GM19395 (cell line): ENCODE results near the gene ZNF775.

Experiments
- ATAC-seq: cut with Tn5 transposase; IDR thresholded peaks from one replicate; pipeline ENCODE4 v1.9.1; 2021; ENCODE audit warnings: mild to moderate bottlenecking, moderate library complexity; ENCODE audit not compliant: unreplicated experiment

ZNF775 gene

DNA sequence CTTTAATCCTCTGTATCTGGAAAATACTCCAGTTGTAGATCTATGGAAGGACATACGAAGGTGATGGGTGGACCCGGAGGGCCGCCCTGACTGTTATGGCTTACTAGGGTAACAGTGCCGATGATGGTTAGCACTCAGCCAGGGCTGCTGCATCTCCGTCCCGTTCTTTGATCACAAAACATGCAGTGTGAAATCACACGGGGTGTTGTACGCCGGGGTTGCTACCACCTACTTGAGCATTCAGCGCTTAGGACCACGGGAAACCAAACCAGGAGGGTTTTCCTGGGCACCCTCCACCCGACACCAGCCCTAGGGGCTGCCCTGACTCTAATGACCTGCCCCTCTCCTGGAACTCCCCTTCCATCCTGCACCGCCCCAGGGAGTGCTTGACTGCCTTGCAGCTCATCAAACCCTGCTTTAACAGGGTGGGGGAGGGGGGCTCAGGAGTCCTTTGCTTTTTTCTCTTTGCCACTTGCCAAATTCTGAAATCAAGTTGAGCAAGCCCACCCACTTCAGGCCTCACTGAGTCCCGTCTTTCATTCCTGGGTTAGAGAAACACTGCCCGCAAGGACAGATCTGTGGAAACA lies 20.4 kb downstream of the ZNF775 start:
- ATAC-seq = no peak

DNA sequence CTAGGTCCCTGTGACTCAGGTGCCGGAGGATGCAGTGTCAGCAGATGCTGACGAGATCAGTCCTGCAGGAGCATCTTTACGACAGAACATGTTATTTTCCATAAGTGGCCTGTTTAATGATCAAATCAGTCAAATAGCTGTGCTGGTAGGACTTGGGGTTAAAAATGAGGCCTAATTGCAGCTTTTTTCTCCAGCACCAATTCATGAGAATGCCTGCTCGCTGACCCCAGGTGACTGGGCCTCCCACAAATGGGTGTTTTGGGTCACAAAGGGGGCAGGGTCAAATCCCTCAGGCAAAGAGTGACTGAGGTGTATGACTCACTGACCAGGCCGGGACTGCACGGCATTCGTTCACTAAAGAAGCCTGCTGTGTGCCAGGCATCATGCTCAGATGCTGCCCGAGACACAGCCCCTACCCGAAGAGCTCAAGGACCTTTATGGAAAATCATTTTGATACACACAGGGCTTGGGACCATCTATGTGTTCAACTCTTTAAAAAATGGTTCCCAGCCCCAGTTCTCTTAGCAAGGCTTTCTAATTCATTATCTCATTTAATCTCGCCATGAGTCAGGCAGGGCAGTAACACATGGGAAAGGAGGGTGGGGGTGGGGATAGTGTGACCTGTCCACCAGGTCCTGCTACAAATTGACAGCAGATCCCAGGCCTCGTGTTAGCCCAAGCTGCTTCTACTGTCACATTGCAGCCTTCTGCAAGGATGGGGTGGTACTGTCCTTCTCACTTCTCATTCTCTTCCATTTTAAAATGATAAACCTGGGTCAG lies 21.1 kb downstream of the ZNF775 start:
- no peak for ATAC-seq

DNA sequence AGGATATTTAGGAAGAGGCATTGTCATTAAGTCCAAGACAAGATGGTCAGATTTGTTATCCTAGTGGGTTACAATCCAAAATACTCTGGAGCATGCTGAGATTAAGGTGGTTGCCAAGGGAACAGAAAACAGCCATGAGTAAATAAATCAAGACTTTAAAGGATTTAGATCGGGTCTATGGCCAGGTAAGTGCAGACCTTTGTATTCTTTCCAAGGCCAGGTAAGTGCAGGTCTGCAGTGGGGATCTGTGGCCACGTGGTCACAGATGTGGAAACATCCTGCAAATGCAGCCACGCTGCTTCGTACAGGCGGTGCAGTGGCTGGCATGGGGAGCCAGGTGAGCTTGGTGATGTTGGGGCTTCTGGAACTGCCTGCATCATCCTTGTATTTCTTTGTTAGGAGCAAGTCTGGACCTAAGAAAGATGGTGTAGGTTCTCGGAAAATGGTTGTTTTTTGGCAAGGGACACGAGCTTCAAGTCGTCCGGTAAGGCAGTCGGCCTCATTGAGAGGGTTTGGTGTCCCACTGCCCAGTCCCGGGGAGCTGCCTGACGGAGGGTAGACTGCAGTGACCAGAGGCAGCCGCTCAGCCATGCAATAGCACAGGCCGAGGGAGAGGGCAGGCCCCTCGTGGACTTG lies 21.8 kb downstream of the ZNF775 start:
- no peak for ATAC-seq

DNA sequence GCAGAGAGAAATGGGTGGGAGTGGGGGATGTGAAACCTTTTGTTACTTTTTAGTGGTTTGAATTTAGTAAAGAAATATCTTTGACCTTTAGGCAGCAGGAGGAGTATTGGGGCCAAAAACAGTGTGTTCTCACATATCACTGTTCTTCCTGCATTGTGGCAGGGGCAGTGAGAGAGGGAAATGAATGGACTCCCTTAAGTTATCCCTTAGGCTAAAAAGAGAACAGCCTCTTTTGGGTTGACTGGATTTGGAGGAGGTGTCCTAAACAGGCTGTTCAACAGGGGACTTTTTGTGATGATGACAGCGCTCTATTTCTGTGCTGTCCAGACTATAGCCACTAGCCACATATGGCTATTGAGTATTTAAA lies 22.3 kb downstream of the ZNF775 start:
- ATAC-seq = no peak

DNA sequence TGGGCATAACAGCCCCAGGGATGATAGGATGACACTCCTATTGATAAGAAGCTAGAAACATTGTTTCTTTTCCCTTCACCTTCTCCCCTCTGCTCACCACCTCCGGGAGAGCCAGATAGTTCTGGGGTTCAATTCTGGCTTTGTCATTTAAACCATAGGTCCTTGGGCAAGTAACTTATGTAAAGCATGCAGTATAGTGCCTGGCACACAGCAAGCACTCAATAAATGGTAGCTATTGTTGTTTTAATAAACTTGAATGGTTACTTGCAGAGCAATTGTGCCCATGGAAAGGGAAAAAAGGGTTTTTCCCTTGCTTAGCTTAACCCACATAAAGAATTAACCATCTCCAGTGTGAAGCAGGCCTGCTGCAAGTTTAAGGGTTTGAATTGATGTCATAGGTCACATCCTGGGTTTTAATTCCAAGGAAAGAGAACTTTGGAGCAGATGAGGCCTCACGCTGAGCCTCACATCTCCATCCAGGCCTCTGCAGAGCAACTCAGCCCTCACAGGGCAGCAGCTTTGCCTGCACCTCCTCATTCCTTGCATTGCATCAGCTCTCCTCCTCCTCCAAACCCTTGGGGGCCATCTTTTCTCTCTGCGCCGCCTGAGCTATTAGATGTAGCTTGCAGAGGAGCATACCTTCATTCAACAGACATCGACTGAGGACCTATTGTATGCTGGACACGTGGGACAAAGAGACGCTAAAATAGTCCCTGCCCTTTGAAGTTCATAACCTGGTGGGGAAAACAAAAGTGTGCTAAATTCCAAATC lies 22.9 kb downstream of the ZNF775 start:
- ATAC-seq = no peak

DNA sequence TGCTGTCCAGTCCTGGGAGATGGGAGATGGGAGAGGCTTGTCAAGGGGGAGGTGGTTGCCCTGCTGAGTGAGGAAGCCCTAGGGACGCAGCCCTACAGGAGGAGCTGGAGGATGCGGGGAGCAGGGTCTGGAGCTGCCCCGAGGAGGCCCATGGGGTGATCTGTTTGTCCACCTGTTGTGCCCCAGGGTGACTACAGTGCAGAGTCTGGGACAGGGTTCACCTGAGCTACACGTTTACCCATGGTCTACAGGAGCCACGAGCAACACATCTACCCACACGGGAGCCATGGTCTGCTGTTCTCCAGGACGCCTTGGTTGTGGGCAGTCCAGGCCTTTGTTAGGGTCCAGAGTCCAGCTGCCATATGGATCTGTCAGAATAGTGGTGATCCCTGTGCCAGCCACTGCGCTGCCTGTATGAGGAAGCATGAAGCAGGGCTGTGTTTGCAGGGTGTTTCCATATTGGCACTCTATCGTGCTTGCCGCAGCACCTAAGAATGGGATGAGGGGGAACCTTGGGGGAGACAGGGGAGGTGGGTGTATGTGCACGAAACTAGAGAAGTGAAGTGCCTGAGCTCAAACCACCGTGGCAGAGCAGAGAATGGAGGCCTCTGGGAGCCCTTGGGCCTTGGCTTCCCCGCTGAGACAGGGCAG lies 23.7 kb downstream of the ZNF775 start:
- ATAC-seq = no peak

DNA sequence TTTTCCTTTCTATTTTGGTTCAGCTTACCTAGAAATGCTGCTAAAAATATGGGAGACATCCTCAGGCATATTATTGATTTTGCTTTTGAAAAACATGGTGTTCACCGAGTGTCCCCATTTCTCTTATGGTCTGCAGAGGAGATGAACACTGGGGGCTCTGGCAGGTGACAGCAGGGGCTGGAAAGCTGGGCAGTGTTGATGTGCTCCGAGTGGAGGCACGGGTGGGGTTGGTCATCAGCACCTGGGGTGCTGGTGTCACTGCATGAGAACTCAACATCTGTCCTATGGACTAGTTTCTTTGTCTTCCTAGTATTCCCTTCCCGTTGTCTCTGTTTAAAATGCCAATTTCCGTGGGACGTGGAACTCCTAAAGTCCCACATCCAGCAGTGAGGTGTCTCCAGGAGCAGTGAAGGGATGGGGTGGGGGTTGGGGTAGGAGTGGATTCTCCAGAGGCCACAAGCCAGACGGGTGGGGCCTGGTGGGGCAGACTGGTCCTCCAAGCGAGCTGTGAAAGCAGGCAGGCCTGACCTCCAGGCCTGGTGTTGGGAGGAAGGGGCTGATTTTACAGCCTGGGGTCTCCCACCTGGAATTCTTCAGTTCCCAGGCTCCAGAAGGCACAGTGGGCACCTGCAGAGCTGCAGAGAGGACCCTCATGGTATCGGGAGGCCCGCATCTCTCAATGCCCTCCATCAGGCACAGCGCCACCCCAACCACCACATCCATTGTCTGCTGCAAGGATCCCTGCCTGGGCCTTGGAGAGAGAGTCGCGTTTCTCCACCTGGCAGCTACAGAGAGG lies 24.4 kb downstream of the ZNF775 start:
- no peak for ATAC-seq

DNA sequence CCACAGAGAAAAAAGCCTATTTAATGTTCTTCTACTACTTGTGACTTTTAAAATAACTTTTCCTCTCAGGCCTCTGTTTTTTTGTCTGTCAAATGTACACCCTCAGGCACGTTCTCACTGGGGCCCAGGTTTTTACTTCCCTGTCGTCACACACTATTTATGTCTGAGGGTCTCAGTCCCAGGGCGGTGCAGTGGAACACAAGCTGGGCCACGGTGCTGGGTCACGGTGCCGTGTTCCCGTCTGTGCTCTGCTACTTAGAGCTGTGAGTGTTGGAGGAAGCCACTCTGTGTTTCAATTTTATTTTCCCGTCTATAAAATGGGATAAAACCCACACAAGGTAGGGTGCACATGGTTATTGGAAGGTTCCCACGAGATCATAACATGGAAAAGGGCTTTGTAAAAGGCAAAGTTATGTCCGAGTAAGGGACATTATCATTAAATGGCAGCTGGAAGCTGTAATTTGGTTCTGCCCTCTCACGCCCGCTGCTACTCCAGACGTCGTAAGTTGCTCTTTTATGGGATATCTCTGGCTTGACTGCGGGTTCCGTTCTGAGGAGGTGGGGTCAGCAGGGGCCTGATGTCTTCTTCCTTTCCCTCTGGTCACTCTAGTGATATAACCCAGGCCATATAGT lies 25.2 kb downstream of the ZNF775 start:
- no peak for ATAC-seq

DNA sequence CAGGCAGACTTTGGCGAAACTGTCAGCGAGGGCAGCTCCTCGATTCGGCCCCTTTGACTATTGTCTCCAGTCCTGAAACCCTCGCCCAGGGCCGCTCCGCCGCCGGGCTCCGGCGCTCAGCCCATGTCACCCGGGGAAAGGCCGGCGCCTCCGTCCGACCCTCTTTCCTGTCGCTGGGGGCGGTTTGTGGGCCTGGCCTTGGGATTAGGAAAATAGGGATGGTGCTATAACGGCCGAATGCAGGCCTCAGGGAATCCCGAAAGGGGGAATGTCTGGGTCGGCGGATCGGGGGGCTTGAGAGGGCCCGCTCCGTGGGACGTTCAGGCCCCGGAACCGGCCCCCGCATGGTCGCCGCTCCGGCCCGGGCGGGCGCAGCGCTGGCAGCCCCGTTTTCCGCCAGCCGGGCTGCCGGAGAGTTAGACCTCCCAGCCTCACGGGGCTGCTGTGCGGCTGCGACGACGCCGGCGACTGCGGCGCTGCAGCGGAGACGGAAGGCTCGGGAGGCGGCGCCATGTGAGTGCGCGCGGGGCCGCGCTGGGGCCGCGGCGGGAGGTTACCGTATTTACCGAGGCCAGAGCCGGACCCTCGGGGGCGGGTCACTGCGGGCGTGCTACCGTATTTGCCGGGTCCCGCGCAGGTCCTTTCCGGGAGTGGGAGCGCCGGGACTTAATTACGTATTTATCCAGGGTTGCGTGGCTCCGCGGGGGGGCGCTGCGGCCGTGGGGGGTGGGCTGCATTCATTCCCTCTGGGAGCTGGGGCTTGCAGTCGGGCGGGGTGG lies 25.9 kb downstream of the ZNF775 start:
- peak; percentile 43 for ATAC-seq

DNA sequence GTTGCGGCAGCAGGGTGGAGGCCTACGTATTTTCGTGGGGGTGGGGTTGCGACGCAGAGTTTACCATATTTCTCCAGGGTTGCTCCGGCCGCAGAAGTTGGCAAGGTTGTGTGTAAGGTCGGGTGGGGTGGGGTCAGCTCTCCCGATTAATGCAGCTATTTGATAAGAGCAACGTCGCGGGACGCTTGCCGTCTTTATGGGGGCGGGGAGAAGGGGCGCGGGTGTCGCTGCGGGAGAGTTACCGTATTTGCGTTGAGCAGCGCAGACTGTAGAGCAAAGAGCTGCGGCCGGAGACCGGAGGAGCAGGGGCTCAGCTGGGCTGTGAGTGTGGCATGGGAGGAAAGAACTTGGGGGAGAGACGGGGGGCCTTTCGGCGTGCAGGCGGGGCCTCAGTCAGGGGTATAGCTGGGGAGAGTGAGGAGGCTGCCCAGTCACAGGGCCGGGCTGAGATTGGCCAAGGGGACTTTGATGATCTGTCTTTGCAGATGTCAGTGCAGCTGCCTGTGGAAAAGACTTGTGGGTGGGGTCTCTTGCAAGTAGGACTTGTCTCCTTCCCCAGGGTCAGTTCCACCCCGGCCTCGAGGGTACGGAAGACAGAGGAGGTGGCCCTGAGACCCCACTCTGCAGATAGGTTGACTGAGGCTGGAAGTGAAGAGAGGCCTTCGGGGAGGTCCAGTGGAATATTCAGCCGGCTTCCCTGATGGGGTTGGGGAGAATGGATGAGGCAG lies 26.6 kb downstream of the ZNF775 start:
- no peak for ATAC-seq

DNA sequence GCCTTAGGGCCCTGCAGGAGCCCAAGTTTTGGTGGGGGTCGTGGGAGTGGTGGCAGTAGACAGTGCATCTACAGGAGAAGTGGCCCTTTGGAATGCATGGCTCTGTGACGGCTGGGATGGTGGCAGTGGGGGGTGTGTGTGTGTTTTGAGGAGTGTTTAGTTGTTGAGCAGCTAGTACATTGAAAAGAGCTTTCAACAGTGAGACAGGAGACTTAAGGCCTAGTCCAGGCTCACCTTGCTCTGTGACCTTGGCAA lies 27.1 kb downstream of the ZNF775 start:
- no peak for ATAC-seq

DNA sequence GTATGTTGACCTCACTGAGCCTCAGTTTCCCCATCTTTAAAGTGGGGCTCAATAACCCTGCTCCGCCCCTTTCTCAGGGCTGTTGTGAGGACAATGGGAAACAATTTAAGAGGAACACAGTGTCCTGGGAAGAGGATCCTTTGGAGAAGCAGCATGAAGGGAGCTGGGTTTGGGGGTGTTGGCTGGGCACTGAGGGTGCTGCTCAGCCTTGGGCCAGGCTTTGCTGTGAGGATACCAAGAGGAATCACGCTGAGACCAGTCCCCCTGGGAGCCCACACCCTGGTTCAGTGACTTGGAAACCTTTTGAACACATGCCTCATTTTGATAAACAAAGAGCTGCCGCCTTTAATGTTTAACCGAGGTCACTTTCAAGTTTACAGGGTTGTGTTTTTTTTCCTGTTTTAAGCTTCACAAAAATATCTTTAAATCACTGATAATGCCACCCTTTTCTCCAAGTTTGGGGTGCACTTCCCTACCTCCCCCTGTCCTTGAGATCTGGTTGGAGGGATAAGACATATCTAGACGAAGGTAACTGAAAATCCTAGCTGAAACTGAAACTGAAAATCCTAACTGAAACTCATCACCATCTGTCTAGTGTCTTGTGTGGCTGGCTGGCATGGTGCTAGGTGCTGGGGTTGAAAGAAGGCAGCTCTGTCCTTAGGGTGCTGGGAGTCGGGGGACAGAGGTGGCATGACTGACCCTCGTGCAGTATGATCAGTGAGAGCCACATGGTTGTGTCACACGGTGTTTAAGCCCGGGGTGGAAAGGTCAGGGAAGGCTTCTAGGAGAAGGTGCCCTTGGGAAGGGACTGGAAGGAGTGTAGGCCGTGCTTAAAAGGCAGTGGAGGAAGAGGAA lies 27.7 kb downstream of the ZNF775 start:
- ATAC-seq = peak; percentile 60

DNA sequence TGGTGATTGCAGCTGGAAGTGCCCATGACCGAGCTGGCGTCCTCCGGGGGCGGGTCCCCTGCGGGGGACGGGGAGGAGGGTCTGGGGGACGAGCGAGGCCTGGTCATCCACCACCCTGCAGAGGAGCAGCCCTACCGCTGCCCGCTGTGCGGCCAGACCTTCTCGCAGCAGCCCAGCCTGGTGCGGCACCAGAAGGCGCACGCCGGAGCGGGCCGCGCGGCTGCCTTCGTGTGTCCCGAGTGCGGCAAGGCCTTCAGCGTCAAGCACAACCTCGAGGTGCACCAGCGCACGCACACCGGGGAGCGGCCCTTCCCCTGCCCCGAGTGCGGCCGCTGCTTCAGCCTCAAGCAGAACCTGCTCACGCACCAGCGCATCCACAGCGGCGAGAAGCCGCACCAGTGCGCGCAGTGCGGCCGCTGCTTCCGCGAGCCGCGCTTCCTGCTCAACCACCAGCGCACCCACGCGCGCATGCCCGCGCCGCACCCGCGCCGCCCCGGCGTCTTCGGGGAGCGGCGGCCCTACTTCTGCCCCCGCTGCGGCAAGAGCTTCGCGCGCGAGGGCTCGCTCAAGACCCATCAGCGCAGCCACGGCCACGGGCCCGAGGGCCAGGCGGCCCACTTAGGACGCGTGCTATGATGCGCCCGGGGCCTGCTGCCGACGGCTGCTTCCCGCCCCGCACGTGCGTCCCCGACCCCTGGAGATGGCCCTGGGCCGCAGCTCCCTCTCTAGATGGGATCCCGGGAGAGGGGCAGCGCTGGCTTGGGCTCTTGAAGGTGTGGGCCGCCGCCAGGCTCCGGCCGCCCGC lies 28.7 kb downstream of the ZNF775 start:
- no peak for ATAC-seq

DNA sequence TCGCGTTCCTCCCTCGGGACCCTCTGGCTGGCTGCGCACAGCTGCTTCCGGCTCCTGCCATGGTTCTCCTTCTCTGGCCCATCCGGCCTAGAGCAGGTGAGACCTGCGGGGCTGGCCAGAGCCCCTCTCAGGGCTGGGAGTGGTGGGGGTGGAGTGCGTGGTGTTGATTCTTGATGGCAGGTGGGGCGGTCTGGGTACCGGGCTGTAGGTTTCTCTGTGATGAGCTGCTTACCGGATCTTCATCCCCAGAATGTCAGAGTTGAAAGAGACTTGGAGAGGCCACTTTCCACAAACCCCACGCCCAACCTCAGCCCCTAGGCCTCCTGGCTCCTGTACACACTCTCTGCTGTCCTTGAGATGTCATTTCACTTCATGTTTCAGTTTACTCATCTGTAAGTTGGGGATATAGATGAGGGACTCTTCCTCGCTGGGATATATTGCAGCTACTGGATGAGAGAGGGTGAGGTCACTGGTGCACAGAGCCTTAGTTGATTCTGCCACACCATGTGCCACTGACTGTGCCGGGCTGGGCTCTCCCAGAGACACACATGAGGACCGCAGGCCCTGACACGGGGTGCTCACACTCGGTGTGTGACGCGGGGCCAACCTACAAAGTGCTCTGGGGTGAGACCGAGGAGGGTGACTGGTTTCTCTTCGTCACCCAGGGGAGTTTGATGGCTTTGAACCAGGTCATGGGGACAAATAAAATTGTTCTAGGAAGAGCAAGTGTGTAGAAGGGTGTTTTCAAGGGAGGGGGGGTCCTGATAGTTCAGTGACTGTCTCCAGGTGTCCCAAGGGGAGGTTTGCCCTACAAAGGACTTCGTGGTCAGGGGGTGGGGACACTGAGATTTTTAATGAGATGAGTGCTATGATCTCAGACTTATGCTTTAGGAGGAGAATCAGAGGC lies 29.5 kb downstream of the ZNF775 start:
- ATAC-seq = no peak

DNA sequence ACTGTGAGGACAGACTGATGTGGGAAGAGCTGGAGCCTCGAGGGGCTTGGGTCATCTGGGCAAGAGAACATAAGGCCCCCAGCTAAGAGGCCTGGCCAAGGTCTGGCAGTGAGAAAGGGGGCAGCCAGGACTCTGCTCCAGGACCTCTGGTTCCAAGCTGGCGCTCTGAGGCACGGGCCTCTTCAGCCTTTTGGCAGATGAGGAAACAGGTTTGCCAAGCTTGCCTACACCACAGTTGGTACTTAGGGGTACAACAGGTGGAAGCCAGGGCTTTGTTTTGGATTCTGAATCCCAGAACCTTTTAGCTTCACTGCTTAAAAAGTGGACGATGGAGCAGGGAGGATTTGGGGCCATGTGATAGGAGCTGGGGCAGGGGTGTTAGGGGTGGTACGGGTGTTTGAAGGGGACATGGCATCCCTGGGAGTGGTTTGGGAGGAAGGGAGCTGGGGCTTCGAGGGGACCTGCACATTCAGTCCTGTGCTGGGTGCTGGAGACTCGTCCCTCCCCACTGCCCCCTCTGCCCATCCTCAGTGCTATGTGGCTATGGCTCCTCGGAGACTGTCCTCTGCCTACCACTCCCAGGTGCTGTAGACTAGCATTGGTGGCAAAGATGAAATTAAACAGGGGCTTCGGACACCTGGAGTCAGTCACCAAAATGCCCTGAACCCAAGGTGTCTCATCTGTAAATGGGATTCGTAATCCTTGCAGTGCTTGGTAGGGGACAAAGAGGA lies 30.3 kb downstream of the ZNF775 start:
- no peak for ATAC-seq
